Measurements from ENCODE around the gene TSPAN18.

The TSPAN18 gene

GRCh38 chr11:44931466-44931865, 204.7 kb downstream of the TSPAN18 start:
- DNase-seq = no peak

GRCh38 chr11:44934110-44934509, 207.3 kb downstream of the TSPAN18 start:
- DNase-seq = no peak

DNA sequence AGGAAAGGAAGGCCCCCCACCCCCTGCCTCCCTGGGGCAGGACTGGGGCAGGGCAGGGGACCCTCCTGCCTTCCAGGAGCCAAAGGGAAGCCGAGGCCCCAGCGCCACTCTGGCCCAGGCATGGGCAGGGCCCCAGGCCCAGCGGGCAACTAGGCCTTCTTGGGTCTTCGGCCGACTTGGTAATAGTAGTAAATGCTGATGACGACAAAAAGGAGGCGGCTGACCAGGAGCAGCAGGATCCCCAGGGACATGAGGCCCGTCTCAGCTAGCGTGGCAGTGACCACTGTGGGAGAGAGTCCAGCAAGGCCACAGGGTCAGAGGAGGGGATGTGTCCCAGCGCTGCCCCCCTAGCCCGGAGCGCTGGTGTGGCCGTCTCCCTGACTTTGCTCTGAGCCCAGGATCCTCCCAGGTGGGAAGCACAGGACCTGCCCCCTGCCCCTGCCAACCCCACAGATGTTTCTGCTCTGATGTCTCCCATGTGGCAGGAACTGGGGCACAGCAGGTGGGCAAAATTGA, 208.0 kb downstream of the TSPAN18 start:
- DNase-seq = no peak

- DNase-seq = peak; percentile 74 to 81
Observed at GRCh38 chr11:44936525-44936924, 209.8 kb downstream of the TSPAN18 start.

DNA sequence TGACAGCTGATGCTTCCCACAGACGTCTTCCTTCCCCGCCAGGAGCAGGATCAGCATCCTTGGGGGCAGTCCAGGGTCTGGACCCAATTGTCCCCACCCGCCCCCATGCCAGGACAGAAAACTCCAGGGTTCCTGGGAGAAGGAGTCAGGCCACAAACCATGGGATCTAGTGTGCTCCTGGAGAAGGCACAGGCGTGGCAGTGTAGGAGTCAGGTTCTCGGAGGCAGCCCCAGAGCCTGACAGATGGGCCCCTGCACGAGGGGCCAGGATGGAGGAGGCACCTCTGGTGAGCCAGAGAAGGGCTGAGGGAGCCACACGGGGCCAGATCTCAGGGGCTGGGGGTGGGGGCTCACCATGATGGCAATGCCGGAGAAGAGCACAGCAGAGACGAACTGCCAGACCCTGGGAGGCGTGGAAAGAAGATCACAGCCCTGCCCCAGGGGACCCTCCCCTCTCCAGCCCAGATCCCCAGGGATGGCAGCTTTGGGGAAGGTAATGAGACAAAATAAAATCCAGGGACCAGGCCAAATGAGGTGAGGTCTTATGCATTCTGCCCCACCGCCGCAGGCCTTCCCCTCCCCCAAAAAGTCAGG, 210.3 kb downstream of the TSPAN18 start:
- DNase-seq = no peak

- no peak for DNase-seq
Observed at GRCh38 chr11:44938066-44938691, 211.4 kb downstream of the TSPAN18 start.

DNA sequence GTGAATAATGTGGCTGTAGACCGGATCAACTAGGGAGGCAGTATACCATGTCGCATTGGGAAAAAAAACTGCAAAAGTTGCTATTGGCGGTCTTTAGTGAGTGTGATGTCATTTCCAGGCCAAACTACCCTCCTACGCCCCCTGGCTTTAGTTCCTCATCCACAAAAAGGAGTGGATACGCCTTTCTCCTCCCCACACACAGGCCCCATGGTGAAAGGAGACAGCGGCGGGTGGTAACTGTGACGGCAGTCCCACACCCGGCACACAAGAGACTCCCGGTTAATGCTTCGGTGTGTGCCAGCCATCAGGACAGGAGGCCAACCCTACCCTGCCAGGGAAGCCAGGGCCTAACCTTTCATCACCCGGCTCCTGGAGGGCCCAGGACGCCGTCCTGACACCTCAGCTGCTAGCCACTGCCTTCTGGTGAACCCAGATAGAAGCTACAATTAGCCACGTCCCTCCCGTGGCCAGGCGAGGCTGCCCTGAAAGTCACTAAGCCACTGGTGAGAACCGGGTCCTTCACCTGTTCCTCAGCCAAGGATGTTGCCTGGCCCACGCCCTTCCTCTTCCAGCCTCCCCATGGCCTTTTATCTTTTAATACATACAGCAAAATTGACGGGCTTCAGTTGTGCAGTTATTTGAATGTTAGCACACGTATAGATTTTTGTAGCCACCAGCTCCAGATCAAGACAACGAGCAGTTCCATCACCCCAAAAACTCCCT, 213.1 kb downstream of the TSPAN18 start:
- DNase-seq = no peak

DNA sequence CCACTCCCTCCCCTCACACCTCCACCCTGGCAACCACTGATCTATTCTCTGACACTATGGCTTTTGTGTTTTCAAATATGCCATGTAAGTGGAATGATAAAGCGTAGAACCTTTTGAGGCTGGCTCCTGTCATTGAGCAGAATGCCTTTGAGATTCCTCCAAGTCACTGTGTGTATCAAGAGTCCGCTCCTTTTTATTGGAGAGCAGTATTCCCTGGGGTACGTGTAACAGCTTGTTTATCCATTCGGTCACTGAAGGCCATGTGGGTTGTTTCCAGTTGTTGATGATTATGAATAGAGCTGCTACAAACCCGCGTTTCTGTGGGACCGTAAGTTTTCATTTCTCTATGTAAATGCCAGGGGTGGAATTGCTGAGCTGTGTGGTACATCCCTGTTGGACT, 213.6 kb downstream of the TSPAN18 start:
- DNase-seq = no peak

GRCh38 chr11:44940835-44941234, 214.1 kb downstream of the TSPAN18 start:
- DNase-seq = no peak

GRCh38 chr11:44941259-44942021, 214.7 kb downstream of the TSPAN18 start:
- no peak for DNase-seq

DNA sequence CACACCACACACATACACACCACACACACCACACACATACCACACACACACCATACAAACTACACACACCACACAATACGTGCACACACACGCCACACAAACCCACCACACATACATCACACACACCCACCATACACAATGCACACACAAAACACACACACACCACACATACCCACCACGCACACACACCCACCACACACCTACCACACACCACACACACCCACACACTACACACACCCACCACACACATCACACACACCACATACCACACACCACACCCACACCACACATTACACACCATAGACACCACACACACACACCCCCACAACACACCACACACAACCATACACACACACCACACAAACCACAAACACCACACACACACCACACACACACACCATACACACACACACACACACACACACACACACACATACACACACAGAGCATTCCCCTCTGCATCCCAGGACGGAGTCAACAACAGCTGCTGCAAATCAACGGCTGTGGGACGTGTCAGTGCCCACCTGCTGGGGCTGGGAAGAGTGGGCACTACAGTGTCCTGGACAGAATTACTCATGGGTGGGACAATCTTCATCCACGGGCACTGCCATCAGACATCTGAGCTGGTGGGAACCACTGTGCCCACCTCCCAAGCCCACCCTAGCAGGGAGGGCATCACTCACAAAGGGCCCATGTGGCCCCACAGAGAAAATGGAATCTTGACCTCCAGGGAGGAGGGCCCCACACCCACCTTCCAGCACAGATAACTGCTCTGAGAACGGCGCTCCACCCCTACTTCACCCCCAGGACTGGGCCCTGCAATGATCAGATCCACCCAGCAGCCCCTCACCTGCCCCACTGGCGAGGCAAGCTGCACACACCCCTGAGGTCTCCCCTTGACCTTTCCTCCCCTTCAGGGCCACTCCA, 215.5 kb downstream of the TSPAN18 start:
- DNase-seq = no peak

DNA sequence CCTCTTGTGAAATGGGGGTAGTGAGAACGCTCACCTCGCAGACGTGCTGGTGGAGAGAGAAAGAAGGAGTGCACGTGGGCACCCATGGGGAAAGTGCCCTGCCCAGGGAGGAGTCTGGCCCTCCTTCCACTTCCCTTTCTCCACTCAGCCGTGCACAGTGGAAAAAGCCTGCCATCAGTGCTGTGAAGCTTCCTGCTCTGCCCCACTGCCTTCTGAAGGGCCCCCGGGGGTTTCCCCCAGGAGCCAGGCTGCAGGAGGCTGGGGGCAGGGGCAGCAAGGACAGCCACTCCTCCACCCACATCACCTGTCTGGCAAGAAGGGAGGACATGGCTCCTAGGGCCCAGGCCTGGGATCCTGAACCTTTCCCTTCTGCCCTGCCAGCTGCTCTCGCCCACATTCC, 216.4 kb downstream of the TSPAN18 start:
- DNase-seq = peak; percentile 24 to 44

GRCh38 chr11:44943696-44944095, 216.9 kb downstream of the TSPAN18 start:
- no peak for DNase-seq

- no peak for DNase-seq
Observed at GRCh38 chr11:44944181-44944852, 217.6 kb downstream of the TSPAN18 start.

- DNase-seq = no peak
Observed at GRCh38 chr11:44944853-44945235, 218.1 kb downstream of the TSPAN18 start.

- DNase-seq = no peak
Observed at GRCh38 chr11:44945666-44946065, 218.9 kb downstream of the TSPAN18 start.

DNA sequence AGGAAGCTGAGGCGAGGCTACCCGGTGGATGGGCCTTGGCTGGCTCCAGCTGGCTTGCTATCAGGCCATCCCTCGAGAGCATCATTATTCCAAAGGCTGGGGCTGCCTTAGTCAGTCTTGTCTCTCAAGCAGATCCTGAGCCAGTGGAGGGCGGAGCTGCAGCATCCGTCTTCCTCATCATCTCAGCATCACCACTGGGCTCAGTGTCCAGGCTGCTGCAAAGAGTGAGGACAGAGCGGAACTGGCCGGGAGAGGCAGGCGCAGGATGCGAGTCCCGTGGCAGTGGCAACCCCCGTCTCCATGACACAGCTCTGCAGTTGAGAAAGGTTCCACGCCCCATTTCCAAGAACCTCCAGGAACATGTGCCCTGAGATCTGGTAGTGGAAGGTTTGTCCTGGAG, 219.5 kb downstream of the TSPAN18 start:
- DNase-seq = no peak

- DNase-seq = no peak
Observed at GRCh38 chr11:44947114-44947513, 220.4 kb downstream of the TSPAN18 start.

DNA sequence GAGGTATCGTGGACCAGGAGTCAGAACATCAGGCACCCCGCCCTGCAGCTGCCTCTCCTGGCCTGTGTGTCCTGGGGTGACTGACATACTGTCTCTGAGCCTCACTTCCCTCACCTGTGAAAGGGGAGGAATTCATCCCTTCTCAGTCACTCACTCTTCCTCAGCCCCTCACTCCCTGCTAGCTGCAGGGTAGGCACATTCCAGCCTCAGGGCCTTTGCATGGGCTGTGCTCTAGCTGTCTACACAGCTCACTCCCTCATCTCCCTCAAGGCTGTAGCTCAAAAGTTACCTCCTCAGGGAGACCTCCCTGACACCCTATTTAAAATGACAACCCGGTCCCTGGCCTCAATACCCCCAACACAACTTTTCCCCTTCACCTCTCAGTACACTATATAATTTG, 221.4 kb downstream of the TSPAN18 start:
- no peak for DNase-seq

DNA sequence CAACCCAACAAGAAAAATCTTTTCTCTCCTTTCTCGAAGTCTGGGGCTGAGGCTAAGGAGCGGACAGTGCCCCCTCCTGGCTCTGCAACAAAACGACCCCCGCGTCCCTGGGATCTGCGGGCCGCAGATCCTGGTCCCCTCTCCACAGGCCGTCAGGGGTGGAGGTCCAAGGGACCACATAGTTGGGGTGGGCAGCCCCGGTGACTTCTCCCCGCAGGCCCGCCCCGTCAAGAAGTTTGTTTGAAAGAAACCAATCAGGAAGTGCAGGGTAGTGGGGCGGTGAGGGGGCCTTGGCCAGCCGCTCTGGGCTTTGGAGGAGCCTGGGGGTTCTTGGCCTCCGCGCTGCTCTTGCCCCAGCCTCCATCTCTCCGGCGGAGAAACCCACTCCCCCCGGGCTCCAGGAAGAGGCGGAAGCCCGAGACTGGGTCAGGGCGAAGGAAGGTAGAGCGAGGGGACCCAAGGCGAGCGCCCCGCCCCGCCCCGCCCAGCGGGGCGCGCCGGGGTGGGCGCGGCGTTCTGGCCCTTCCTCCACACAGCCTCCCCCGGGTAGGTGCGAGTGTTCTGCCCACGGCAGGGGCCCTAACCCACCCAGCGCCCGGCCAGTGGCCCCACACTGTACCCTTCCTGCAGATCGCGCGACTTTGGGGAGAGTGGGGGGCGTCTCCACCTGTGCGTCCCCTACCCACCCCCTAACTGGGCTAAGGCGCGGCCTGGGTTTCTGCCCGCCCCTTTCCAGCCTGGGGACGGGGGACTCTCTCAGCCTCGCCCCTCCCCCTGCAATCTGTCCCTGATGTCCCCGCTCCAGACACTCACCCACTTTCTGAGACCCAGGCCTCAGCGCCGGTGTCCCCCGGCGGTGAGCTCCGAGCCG, 222.6 kb downstream of the TSPAN18 start:
- peak in 1 of 2 experiments; percentile 23 for DNase-seq

Measured in stimulated activated CD4-positive, alpha-beta T cell treated with anti-CD3 and anti-CD28 coated beads, Interleukin-4, amount 100 ng/mL, for 4 hours (primary cell).